ENCODE measurements around the gene SYNDIG1L. TPM values are rescaled to one million over a fixed set of nuclear protein-coding genes. Genes with fewer than 3 reads are reported as not detected.

The SYNDIG1L gene
- total RNA-seq, 4 donors from 2014 or later, result 0.14 to 0.30 TPM; not detected in 2

DNA sequence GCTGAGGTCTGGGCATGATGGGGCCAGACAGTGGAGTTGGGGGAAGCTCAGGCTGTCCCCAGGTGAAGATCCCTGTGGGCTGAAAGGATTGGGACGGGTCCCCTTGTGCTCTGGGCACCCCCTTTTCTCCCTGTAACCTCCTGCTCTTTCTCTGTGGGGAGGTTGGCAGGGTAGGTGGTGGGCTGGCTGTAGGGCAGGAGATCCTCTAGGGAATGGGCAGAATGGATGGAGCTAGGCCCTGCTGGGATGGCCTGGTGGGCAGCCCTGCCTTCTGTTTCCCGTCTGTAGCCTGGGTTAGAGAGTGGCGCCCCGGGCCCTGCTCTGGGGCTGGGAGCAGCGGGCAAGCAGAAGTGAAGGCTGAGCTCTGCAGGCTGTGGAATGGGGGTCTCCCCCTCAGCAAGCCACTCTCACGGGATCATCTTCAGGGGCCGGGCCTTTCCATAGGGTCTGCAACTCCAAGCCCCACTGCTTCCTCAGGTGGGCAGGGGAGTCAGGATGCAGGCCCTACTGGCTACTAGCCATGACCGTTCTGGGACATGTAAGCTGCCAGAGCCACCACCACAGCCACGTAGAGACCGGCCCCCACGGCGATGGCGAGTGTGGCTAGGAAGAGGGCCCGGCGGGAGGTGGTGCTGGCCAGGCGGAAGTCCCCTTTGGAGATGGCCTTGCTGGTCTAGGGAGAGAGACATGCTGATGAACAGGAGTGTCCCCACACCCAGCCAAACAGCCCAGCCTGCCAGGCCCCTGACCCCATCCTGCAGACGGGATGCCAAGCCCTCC lies 18.8 kb downstream of the SYNDIG1L start:
- H3K4me3 ChIP-seq, result no peak overlapping the region
- no peaks in the 10 kb centered on the region for H3K36me3 ChIP-seq
- TF ChIP-seq, protein P1, sequence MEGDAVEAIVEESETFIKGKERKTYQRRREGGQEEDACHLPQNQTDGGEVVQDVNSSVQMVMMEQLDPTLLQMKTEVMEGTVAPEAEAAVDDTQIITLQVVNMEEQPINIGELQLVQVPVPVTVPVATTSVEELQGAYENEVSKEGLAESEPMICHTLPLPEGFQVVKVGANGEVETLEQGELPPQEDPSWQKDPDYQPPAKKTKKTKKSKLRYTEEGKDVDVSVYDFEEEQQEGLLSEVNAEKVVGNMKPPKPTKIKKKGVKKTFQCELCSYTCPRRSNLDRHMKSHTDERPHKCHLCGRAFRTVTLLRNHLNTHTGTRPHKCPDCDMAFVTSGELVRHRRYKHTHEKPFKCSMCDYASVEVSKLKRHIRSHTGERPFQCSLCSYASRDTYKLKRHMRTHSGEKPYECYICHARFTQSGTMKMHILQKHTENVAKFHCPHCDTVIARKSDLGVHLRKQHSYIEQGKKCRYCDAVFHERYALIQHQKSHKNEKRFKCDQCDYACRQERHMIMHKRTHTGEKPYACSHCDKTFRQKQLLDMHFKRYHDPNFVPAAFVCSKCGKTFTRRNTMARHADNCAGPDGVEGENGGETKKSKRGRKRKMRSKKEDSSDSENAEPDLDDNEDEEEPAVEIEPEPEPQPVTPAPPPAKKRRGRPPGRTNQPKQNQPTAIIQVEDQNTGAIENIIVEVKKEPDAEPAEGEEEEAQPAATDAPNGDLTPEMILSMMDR (IDR thresholded peaks at IDR 0.05), result no peak
- no peak for TF ChIP-seq POLR2A (IDR thresholded peaks at IDR 0.05)
- intact Hi-C loops (cut with DNase I; ENCODE audit: low total_unique reads), result no loop called here
- H3K9me3 ChIP-seq, result no peaks in the 10 kb centered on the region
- H3K27me3 ChIP-seq, result no peaks in the 10 kb centered on the region
- H3K27ac ChIP-seq, result no peak overlapping the region
- H3K4me1 ChIP-seq, result no peaks in the 10 kb centered on the region
- DNase-seq, result no peak

DNA sequence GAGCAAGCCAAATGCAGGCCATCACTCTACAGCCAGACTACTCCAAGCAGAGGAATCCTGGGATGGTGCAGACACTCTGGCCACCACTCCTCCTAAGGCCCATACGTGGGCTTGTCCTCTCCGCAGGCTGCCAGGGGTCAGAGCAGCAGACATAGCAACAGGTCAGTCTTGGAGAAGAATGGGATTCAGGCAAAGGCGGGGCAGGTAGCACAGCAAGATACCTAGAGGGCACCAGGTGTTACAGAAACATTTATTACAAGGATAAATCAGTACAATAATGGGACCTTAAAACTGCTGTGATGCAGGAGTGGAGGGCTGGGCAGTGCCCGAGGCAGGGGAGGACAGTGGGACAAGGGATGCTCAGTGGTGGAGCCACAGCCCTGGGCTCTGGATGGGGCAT lies 20.3 kb downstream of the SYNDIG1L start:
- no peaks in the 10 kb centered on the region for H3K4me1 ChIP-seq
- DNase-seq, result no peak
- H3K36me3 ChIP-seq, result no peaks in the 10 kb centered on the region
- intact Hi-C loops (cut with DNase I; ENCODE audit: low total_unique reads), result no loop called here
- H3K27ac ChIP-seq, result no peak overlapping the region
- no peak overlapping the region for H3K4me3 ChIP-seq
- no peak for TF ChIP-seq POLR2A (IDR thresholded peaks at IDR 0.05)
- TF ChIP-seq, protein P1 (IDR thresholded peaks at IDR 0.05), result no peak
- H3K27me3 ChIP-seq, result no peaks in the 10 kb centered on the region
- no peaks in the 10 kb centered on the region for H3K9me3 ChIP-seq

DNA sequence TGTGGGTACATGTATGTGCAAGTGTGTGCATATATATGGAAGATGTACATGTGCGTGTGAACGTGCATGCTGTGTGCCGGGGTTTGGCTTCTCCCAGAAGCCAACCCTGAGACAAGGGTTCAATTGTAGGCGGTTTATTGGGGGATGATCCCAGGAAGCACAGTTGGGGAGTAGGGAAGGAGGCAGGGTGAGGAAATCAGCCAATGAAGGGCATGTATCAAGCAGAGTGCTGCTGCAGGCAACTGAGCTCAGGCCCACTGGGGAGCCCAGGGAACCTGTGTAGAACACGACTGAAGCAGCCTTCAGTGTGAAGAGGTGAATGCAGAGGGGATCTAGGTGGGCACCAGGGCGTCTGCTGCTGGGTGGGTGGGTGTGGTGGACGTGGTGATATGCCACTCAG lies 21.6 kb downstream of the SYNDIG1L start:
- Histone ChIP-seq H3K27me3 (no peaks in the 10 kb centered on the region), H3K36me3 (no peaks in the 10 kb centered on the region), H3K4me3 (no peak overlapping the region), H3K4me1 (no peaks in the 10 kb centered on the region), H3K9me3 (no peaks in the 10 kb centered on the region), H3K27ac (no peak overlapping the region)
- no peak for DNase-seq
- intact Hi-C loops (cut with DNase I; ENCODE audit: low total_unique reads), result no loop called here
- no peak for TF ChIP-seq POLR2A (IDR thresholded peaks at IDR 0.05)
- TF ChIP-seq, protein P1 (IDR thresholded peaks at IDR 0.05), result no peak

DNA sequence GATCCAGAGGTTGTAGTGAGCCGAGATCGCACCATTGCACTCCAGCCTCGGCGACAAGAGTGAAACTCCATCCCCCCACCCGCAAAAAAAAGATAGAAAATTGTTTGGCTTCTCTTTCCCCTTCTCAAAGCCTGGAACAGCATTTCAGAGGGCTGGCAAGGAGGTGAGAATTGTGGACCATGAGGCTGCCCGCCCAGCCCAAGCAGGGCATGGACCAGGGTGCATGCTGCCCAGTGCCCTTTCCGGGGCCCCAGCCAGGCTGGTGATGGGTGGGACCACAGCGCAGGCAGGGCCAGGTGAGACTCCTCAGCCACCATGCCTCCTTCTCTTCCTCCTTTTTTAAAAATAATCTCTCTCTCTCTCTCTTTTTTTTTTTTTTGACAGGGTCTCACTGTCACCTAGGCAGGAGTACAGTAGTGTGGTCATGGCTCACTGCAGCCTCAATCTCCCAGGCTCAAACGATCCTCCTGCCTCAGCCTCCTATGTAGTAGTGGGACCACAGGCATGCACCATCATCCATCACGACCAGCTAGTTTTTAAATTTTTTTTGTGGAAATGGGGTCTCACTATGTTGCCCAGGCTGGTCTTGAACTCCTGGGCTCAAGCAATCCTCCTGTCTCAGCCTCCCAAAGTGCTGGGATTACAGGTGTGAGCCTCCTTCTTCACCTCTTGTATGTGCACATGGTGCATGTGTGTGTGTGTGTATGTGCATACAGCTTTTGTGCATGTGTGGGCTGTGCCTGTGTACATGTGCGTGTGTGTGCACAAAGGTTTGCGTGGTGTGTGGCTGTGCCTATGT lies 22.2 kb downstream of the SYNDIG1L start:
- Histone ChIP-seq H3K36me3 (no peaks in the 10 kb centered on the region), H3K27ac (no peak overlapping the region), H3K9me3 (no peaks in the 10 kb centered on the region), H3K4me3 (no peak overlapping the region), H3K27me3 (no peaks in the 10 kb centered on the region), H3K4me1 (no peaks in the 10 kb centered on the region)
- intact Hi-C loops (cut with DNase I; ENCODE audit: low total_unique reads), result no loop called here
- DNase-seq, result no peak
- TF ChIP-seq POLR2A (IDR thresholded peaks at IDR 0.05), result no peak
- TF ChIP-seq, protein P1 (IDR thresholded peaks at IDR 0.05), result no peak
